GM18858 (cell line): ENCODE results near the gene HS1BP3.

Experiments used
- ATAC-seq: cut with Tn5 transposase; IDR thresholded peaks from one replicate; pipeline ENCODE4 v1.9.1; 2021; ENCODE audit not compliant: unreplicated experiment

Gene HS1BP3

GRCh38 chr2:20604401-20604911 is 46.4 kb downstream of the HS1BP3 start:
- ATAC-seq, result no peak

DNA sequence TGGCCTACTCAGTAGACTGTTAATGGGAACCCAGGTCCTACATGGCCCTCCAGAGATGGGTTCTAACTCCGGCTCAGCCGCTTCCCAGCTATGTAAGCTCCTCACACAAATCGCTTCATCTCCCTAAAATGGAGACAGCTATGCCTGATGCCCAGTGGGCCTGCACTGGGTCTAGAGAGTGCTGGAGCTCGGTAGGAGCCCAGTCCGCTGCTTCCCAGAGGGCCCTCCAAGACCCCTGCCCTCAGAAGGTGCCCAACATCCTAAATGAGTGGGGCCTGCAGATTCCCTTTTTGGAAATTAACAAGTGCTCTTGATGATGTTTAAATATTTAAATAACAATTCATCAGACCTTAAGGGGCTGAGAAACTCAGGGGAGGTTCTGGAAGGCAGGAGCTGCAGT is 47.1 kb downstream of the HS1BP3 start:
- no peak for ATAC-seq

GRCh38 chr2:20602803-20603202 is 48.1 kb downstream of the HS1BP3 start:
- ATAC-seq, result no peak

- ATAC-seq, result no peak
These were observed 50.1 kb downstream of the HS1BP3 start for GRCh38 chr2:20600756-20601325.

- no peak for ATAC-seq
These were observed 50.9 kb downstream of the HS1BP3 start for GRCh38 chr2:20599861-20600461.

- no peak for ATAC-seq
These were observed 51.8 kb downstream of the HS1BP3 start for GRCh38 chr2:20599001-20599600.

DNA sequence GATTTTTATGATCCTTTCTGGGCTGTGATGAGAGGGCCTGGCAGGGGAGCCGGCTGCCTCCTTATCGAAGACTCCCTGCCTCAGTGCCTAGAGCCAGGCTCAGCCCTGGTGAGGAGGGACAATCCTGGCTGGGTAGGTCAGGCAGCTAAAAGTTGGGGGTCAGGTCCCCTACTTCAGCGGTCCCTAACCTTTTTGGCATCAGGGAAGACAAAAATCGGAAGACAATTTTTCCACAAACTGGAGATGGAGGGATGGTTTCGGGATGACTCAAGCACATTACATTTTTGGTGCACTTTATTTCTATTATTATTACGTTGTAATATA is 53.1 kb downstream of the HS1BP3 start:
- ATAC-seq, result no peak

- no peak for ATAC-seq
These were observed 53.7 kb downstream of the HS1BP3 start for GRCh38 chr2:20596973-20597859.

GRCh38 chr2:20596193-20596972 is 54.5 kb downstream of the HS1BP3 start:
- ATAC-seq, result no peak

GRCh38 chr2:20595439-20596192 is 55.3 kb downstream of the HS1BP3 start:
- peak; percentile 82 for ATAC-seq

- ATAC-seq, result no peak
These were observed 55.9 kb downstream of the HS1BP3 start for GRCh38 chr2:20594957-20595356.

- ATAC-seq, result no peak
These were observed 56.7 kb downstream of the HS1BP3 start for GRCh38 chr2:20594048-20594750.

DNA sequence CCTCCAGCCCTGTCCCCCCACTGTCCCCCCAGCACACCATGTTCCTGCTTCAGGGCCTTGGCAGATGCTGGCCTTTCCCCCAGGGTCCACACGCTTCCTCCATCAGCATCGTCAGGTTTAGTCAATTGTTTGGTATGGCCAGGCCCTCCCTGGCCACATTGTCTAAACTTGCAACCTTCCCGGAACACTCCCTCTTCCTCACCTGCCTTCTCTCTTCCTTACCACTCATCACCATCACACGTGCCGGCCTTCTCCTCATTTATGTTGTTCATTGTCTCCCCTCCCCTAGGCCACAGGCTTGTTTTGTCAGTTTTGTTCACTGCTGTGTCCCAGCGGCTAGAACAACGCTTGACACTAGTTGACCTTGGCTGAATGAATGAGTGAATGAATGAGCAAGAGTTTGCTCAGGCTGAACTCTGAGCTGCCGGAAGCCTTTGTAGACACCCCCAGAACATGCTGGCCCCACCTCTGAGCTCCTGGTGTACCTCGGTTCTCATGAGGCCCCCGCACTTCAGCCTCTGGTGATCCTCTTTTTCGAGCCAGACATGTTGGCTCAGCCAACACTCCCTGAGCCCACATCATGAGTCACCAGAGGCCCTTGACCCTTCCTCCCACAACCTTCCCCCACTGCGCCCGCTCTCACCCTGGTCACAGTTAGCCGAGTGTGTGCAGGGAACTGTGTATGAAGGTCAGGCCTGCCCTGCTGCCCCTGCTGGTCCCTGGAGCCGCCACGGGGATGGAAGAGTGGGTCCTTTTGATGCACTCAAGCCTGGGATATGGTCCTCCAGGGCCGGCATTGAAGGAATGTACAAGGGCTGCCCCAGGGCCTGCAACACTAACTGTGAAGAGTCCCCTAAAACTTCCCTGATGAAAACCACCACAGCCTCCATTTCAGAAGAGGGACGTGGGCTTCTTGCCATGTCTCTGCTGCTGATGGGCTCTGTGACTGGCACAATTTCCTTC is 57.5 kb downstream of the HS1BP3 start:
- ATAC-seq, result no peak

GRCh38 chr2:20592106-20593071 is 58.5 kb downstream of the HS1BP3 start:
- no peak for ATAC-seq

- ATAC-seq, result no peak
These were observed 60.0 kb downstream of the HS1BP3 start for GRCh38 chr2:20590704-20591515.

DNA sequence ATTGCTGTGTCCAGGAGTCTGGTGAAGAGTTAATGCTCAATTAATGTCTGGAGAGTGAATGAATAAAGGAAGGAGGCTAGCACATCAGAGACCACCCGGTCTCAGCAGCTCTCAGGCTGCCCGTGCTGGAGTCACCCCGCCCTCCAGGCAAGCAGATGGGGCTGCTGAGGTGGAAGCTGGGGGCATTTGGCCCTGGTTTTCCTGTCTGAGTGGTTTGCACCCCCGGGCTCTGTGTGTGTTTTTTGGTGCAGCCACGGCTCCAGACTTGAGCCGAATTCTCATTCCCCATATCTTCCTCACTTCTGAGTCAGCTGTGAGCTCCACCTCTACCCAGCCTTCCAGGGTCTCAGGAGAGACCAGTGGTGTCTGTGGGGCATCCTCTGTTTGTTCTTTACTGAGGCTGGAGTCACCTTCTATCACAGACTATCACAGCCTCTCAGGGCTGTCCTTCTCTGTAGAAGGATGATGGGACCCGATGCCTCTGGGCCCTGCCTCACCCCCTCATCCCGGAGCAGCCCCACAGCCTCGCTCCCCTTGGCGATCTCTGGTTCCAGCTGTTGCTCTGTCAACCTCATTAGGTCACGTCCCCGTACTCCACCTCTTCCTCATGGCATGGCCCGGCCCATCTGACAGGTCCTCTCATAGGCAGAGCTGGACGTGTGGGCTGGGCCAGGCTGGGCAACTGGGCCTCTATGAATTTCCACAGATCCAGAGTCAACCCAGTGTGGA is 60.8 kb downstream of the HS1BP3 start:
- ATAC-seq, result no peak
